ENCODE results near the gene PDE6C. TPM values are rescaled to one million over a fixed set of nuclear protein-coding genes. Genes with fewer than 3 reads are reported as not detected.

Gene PDE6C
- total RNA-seq, 2 donors from 2014 or later = not detected

- DNase-seq = no peak
Observed at GRCh38 chr10:93715345-93715744, 103.0 kb downstream of the PDE6C start.

More at GRCh38 chr10:93715345-93715744, 103.0 kb downstream of the PDE6C start:
- Histone ChIP-seq H3K4me3 (no peak overlapping the region), H3K4me1 (no peaks in the 10 kb centered on the region), H3K27me3 (no peaks in the 10 kb centered on the region), H3K27ac (no peak overlapping the region), H3K36me3 (replicated peaks in 1 of 2; ENCODE audit: insufficient read depth in 1 of 2, low read depth in 2 of 2) (no peaks in the 10 kb centered on the region), H3K9me3 (no peaks in the 10 kb centered on the region)
- WGBS, 2 donors = 61 to 65% methylated on average over 5 of the region's 5 CpGs
- no peak for ATAC-seq
- intact Hi-C loops (cut with DNase I) = no loop called here
- TF ChIP-seq CTCF (IDR thresholded peaks at IDR 0.05) = no peak
- no peak for TF ChIP-seq POLR2A (IDR thresholded peaks at IDR 0.05)

Other genes starting within 250 kb of the PDE6C start
- 10 to 100 TPM; 21.1 to 25.7 TPM for gene MYOF, start 130.2 kb upstream of the PDE6C start, total RNA-seq
- gene CEP55, start 115.9 kb upstream of the PDE6C start, total RNA-seq = not detected
- 1 to 10 TPM in 1 of 2 donors, under 1 TPM in 1; 0.78 to 2.3 TPM for gene FFAR4, start 45.9 kb upstream of the PDE6C start, total RNA-seq
- 100 to 1,000 TPM in 1 of 2 donors, 10 to 100 TPM in 1; 22.1 to 136 TPM for gene RBP4, start 11.3 kb upstream of the PDE6C start, total RNA-seq
- 10 to 100 TPM; 20.0 to 23.7 TPM for gene FRA10AC1, start 90.1 kb downstream of the PDE6C start, total RNA-seq
- not detected for gene LGI1, start 145.4 kb downstream of the PDE6C start, total RNA-seq

Data from body of pancreas (tissue), 4 donors.